Adrenal gland (tissue), 5 donors: ENCODE measurements around the gene PNPLA5.

Experiments
- POLR2A ChIP-seq, 2 donors: fragments of 450-650 bp; IDR thresholded peaks; one replicate each; pipeline ENCODE4 v1.6.1; 2017; ENCODE audit warnings: antibody characterized with exemption in 2 of 2, mild to moderate bottlenecking in 2 of 2, moderate library complexity in 1 of 2
- TF ChIP-seq, protein P1 (sequence below), 6 experiments: fragments of 450-650 bp in 4 of 6; fragments of 200-600 bp in 2 of 6; sonication (generic) in 1 of 6; IDR thresholded peaks; 1 replicate in 5 of 6; 2 replicates in 1 of 6; pipeline versions ENCODE4 v1.5.1 to v1.8.0; 2016 to 2021; ENCODE audit warnings: antibody characterized with exemption in 6 of 6, mild to moderate bottlenecking in 2 of 6, moderate library complexity in 1 of 6
- donor health status: DM: no; HTN: no; CAD: no.

DNA sequence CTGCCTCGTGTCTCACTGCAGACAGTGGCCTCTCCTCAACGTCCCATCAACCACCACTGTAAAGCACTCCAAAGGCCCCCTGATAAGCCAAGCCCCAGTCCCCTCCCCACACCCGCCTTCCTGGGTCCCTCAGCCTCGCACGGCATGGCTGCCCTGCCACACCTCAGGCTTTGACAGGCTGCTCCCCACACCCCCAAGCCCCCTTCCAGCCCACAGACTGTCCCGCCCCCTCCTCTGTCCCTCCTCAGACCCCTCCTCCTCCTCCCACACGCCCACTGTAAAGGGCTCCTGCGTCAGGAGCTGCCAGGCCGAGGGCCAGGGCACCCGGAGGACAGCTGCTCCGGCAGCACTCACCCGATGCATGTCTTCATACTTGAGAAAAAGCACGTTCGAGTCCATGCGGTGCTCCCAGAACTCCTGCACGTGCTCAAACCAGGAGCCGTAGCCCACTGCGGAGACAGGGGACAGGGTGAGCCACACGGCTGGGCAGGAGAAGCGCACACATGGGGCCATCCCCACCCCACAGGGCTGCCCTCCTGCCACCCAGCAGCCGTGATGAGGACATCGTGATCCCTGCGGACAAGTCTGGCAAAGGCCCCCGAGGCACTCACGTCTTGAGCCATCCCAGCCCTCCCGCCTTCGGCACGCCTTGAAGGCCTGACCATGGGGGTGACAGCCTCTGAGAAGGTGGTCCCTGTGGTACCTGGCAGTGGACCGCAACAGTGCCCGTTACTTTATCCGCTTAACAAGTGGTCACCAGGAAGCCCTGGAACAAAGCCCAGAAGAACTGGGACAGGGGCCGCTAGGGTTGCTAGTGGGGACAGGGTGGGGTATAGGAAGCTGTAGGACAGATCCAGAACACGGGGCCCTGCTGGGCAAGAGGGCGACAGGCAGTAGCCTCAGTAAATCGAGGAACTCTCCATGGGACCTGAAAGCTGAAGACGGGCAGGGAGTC is 58.2 kb downstream of the PNPLA5 start:
- TF ChIP-seq, protein P1, sequence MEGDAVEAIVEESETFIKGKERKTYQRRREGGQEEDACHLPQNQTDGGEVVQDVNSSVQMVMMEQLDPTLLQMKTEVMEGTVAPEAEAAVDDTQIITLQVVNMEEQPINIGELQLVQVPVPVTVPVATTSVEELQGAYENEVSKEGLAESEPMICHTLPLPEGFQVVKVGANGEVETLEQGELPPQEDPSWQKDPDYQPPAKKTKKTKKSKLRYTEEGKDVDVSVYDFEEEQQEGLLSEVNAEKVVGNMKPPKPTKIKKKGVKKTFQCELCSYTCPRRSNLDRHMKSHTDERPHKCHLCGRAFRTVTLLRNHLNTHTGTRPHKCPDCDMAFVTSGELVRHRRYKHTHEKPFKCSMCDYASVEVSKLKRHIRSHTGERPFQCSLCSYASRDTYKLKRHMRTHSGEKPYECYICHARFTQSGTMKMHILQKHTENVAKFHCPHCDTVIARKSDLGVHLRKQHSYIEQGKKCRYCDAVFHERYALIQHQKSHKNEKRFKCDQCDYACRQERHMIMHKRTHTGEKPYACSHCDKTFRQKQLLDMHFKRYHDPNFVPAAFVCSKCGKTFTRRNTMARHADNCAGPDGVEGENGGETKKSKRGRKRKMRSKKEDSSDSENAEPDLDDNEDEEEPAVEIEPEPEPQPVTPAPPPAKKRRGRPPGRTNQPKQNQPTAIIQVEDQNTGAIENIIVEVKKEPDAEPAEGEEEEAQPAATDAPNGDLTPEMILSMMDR (IDR thresholded peaks at IDR 0.05) = no peak
- no peak for TF ChIP-seq POLR2A (IDR thresholded peaks at IDR 0.05)
